ENCODE data around the gene SND1.

DNA sequence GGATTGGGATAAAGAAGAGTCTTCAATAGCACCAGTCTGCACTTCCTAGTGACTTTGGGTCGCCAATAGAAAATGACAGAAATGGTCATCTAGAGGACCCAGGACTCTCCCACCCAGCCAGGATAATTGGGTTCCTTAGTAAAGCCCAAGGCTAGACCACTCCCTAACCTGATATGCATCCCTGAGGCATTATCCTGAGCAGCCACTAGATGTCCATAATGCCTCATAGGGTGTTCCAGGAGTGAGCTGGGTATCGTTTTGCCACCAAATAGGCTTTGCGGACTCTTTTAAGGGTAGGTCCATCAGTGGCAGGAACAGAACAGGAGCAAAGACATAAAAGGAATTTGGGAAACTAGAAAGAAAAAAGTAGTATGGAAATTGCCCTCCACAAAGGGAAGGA, 383.7 kb downstream of the SND1 start:
- TF ChIP-seq, protein P1, sequence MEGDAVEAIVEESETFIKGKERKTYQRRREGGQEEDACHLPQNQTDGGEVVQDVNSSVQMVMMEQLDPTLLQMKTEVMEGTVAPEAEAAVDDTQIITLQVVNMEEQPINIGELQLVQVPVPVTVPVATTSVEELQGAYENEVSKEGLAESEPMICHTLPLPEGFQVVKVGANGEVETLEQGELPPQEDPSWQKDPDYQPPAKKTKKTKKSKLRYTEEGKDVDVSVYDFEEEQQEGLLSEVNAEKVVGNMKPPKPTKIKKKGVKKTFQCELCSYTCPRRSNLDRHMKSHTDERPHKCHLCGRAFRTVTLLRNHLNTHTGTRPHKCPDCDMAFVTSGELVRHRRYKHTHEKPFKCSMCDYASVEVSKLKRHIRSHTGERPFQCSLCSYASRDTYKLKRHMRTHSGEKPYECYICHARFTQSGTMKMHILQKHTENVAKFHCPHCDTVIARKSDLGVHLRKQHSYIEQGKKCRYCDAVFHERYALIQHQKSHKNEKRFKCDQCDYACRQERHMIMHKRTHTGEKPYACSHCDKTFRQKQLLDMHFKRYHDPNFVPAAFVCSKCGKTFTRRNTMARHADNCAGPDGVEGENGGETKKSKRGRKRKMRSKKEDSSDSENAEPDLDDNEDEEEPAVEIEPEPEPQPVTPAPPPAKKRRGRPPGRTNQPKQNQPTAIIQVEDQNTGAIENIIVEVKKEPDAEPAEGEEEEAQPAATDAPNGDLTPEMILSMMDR (IDR thresholded peaks at IDR 0.05; ENCODE audit: low read length): peak; percentile 50
- TF ChIP-seq EZH2phosphoT487 (IDR thresholded peaks at IDR 0.05; ENCODE audit: low read length) (no peak), EZH2 (optimal IDR thresholded peaks at IDR 0.05; ENCODE audit: low read depth, low read length) (no peak)

Measured in MM.1S (cell line).